Measurements from ENCODE around the gene SMIM14. TPM values are rescaled to one million over a fixed set of nuclear protein-coding genes. Genes with fewer than 3 reads are reported as not detected.
"Not testable (repeated sequence)": the region's sequence is repeated elsewhere in the genome, so short reads cannot be mapped to it uniquely, and the experiment has no call there.

SMIM14 gene
- total RNA-seq, 1 donor from 2014 or later = 91.0 TPM

GRCh38 chr4:39657465-39657864 is 18.8 kb upstream of the SMIM14 start:
- H3K9ac ChIP-seq = no peak overlapping the region
- H3K4me3 ChIP-seq = no peak overlapping the region
- H3K36me3 Mint-ChIP-seq = no peaks in the 10 kb centered on the region
- no peak overlapping the region for H3K4me3 Mint-ChIP-seq
- H3K79me2 ChIP-seq (ENCODE audit: low read depth) = no peaks in the 10 kb centered on the region
- no peaks in the 10 kb centered on the region for H3K4me1 ChIP-seq
- TF ChIP-seq, protein P1, sequence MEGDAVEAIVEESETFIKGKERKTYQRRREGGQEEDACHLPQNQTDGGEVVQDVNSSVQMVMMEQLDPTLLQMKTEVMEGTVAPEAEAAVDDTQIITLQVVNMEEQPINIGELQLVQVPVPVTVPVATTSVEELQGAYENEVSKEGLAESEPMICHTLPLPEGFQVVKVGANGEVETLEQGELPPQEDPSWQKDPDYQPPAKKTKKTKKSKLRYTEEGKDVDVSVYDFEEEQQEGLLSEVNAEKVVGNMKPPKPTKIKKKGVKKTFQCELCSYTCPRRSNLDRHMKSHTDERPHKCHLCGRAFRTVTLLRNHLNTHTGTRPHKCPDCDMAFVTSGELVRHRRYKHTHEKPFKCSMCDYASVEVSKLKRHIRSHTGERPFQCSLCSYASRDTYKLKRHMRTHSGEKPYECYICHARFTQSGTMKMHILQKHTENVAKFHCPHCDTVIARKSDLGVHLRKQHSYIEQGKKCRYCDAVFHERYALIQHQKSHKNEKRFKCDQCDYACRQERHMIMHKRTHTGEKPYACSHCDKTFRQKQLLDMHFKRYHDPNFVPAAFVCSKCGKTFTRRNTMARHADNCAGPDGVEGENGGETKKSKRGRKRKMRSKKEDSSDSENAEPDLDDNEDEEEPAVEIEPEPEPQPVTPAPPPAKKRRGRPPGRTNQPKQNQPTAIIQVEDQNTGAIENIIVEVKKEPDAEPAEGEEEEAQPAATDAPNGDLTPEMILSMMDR (IDR thresholded peaks at IDR 0.05) = no peak
- no peak for TF ChIP-seq EZH2 (IDR thresholded peaks at IDR 0.05)
- TF ChIP-seq EZH2phosphoT487 (IDR thresholded peaks at IDR 0.05) = no peak
- no peaks in the 10 kb centered on the region for H4K20me1 ChIP-seq (ENCODE audit: low read depth)
- no peaks in the 10 kb centered on the region for H3F3A ChIP-seq (ENCODE audit: low read depth)
- H3K4me1 Mint-ChIP-seq = no peaks in the 10 kb centered on the region
- no peak overlapping the region for H3K27ac Mint-ChIP-seq
- DNase-seq (ENCODE audit: low spot score) = no peak
- H3K9me3 Mint-ChIP-seq = no peaks in the 10 kb centered on the region
- H3K9me3 ChIP-seq (ENCODE audit: low read depth) = no peaks in the 10 kb centered on the region
- no peak overlapping the region for H3K27ac ChIP-seq
- no peaks in the 10 kb centered on the region for H3K27me3 Mint-ChIP-seq (ENCODE audit: insufficient read depth, low read depth)
- no peaks in the 10 kb centered on the region for H3K27me3 ChIP-seq
- H3K4me2 ChIP-seq = no peak overlapping the region
- H2AFZ ChIP-seq (replicated peaks) = no peak overlapping the region
- H3K36me3 ChIP-seq = no peaks in the 10 kb centered on the region

DNA sequence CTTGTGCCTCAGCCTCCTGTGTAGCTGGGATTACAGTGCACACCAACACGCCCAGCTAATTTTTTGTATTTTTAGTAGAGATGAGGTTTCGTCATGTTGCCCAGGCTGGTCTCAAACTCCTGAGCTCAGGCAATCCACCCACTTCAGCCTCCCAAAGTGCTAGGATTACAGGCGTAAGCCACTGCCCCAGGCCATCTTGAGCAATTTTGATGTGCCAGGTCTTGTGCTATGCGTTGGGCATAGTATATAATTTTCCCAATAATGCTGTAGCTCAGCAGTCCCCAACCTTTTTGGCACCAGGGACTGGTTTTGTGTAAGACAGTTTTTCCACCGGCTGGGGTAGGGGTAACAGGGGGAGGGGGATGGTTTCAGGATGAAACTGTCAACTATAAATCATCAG is 18.0 kb upstream of the SMIM14 start:
- not testable (repeated sequence) for H3K27me3 ChIP-seq; H3K9ac ChIP-seq; H3K79me2 ChIP-seq (ENCODE audit: low read depth); DNase-seq (ENCODE audit: low spot score); H3K27me3 Mint-ChIP-seq (ENCODE audit: insufficient read depth, low read depth); H2AFZ ChIP-seq (replicated peaks); H3K4me1 Mint-ChIP-seq; H3K4me3 ChIP-seq; H3K9me3 Mint-ChIP-seq; H3K27ac Mint-ChIP-seq; H3K36me3 ChIP-seq; H3K36me3 Mint-ChIP-seq; H3K9me3 ChIP-seq (ENCODE audit: low read depth); H4K20me1 ChIP-seq (ENCODE audit: low read depth); H3F3A ChIP-seq (ENCODE audit: low read depth); H3K4me3 Mint-ChIP-seq; H3K4me2 ChIP-seq; H3K27ac ChIP-seq; H3K4me1 ChIP-seq

DNA sequence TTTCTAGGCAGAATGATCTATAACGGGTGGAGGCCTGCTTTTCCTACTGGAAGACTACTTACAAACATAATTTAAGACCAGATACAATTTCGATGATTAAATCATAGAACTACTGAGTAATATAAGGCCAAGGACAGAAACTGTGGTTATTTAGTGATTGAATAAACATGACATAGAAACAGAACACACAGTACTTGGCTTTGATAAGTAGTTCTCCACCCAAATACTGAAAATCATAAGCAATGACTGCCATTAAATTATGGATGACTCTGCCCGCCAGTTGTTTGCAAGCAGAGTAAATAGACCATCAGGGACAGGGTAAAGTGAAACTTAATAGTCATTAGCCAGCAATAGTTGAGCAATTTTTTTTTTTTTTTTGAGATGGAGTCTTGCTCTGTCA is 17.2 kb upstream of the SMIM14 start:
- H3F3A ChIP-seq (ENCODE audit: low read depth) = no peaks in the 10 kb centered on the region
- no peak overlapping the region for H3K4me3 ChIP-seq
- Mint-ChIP-seq H3K27ac (no peak overlapping the region), H3K27me3 (ENCODE audit: insufficient read depth, low read depth) (no peaks in the 10 kb centered on the region), H3K36me3 (no peaks in the 10 kb centered on the region), H3K4me3 (no peak overlapping the region), H3K9me3 (no peaks in the 10 kb centered on the region), H3K4me1 (no peaks in the 10 kb centered on the region)
- DNase-seq (ENCODE audit: low spot score) = no peak
- no peak overlapping the region for H3K27ac ChIP-seq
- no peaks in the 10 kb centered on the region for H3K27me3 ChIP-seq
- H3K9me3 ChIP-seq (ENCODE audit: low read depth) = no peaks in the 10 kb centered on the region
- TF ChIP-seq EZH2 (IDR thresholded peaks at IDR 0.05) = no peak
- TF ChIP-seq, protein P1 (IDR thresholded peaks at IDR 0.05) = no peak
- TF ChIP-seq EZH2phosphoT487 (IDR thresholded peaks at IDR 0.05) = no peak
- no peak overlapping the region for H3K9ac ChIP-seq
- H3K4me1 ChIP-seq = no peaks in the 10 kb centered on the region
- no peaks in the 10 kb centered on the region for H4K20me1 ChIP-seq (ENCODE audit: low read depth)
- no peak overlapping the region for H3K4me2 ChIP-seq
- no peaks in the 10 kb centered on the region for H3K79me2 ChIP-seq (ENCODE audit: low read depth)
- no peaks in the 10 kb centered on the region for H3K36me3 ChIP-seq
- H2AFZ ChIP-seq (replicated peaks) = no peak overlapping the region

DNA sequence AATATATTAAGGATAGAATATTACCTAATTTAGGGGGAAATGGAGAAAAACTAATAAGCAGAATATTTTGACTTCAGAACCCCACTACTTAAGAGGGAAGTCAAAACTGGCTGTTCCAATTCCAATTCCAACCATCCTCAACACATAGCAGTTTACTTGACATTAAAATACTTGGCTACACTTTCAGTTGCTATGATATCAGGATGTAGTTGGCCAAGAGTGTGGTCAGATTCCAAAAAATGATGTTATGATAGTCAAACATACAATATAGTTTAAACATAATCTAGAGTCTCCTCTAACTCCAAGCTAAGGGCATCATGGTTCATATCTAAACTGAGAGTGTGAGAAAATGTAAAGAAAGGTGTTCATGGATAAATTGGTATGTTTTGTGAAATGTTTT is 16.5 kb upstream of the SMIM14 start:
- H3K4me2 ChIP-seq = no peak overlapping the region
- H3K4me1 ChIP-seq = no peaks in the 10 kb centered on the region
- no peaks in the 10 kb centered on the region for H3K79me2 ChIP-seq (ENCODE audit: low read depth)
- no peak overlapping the region for H3K4me3 ChIP-seq
- Mint-ChIP-seq H3K36me3 (no peaks in the 10 kb centered on the region), H3K4me1 (no peaks in the 10 kb centered on the region), H3K9me3 (no peaks in the 10 kb centered on the region), H3K4me3 (no peak overlapping the region), H3K27ac (no peak overlapping the region), H3K27me3 (ENCODE audit: insufficient read depth, low read depth) (no peaks in the 10 kb centered on the region)
- TF ChIP-seq, protein P1 (IDR thresholded peaks at IDR 0.05) = no peak
- no peak for TF ChIP-seq EZH2phosphoT487 (IDR thresholded peaks at IDR 0.05)
- TF ChIP-seq EZH2 (IDR thresholded peaks at IDR 0.05) = no peak
- H3F3A ChIP-seq (ENCODE audit: low read depth) = no peaks in the 10 kb centered on the region
- H2AFZ ChIP-seq (replicated peaks) = no peak overlapping the region
- no peak for DNase-seq (ENCODE audit: low spot score)
- H3K27me3 ChIP-seq = no peaks in the 10 kb centered on the region
- H3K36me3 ChIP-seq = no peaks in the 10 kb centered on the region
- H3K9me3 ChIP-seq (ENCODE audit: low read depth) = no peaks in the 10 kb centered on the region
- H3K9ac ChIP-seq = no peak overlapping the region
- no peaks in the 10 kb centered on the region for H4K20me1 ChIP-seq (ENCODE audit: low read depth)
- H3K27ac ChIP-seq = no peak overlapping the region

GRCh38 chr4:39651586-39651985 is 12.9 kb upstream of the SMIM14 start:
- not testable (repeated sequence) for H2AFZ ChIP-seq (replicated peaks); H3K9me3 ChIP-seq (ENCODE audit: low read depth); H3K4me3 Mint-ChIP-seq; H3K9me3 Mint-ChIP-seq; H3K4me1 ChIP-seq; DNase-seq (ENCODE audit: low spot score); H4K20me1 ChIP-seq (ENCODE audit: low read depth); H3K4me2 ChIP-seq; H3K4me1 Mint-ChIP-seq; H3K27ac ChIP-seq; H3K27me3 Mint-ChIP-seq (ENCODE audit: insufficient read depth, low read depth); H3K27me3 ChIP-seq; H3K36me3 Mint-ChIP-seq; H3K79me2 ChIP-seq (ENCODE audit: low read depth); H3K9ac ChIP-seq; H3K27ac Mint-ChIP-seq; H3K4me3 ChIP-seq; H3F3A ChIP-seq (ENCODE audit: low read depth); H3K36me3 ChIP-seq

Data from neural progenitor cell (in vitro differentiated cells).